GM13976 (cell line): ENCODE measurements around the gene ZMIZ1.

Source experiments
- DNase-seq: peaks from one replicate; pipeline ENCODE4 v3.0.0; 2012; ENCODE audit warnings: low spot score
- CTCF ChIP-seq: IDR thresholded peaks from 2 replicates; pipeline ENCODE4 v1.5.1; 2012; ENCODE audit warnings: borderline replicate concordance, mild to moderate bottlenecking; ENCODE audit not compliant: insufficient read depth; ENCODE audit errors: extremely low read depth, missing control alignments, control extremely low read depth
- in situ Hi-C: fragments of 300-500 bp; cut with MboI; formaldehyde crosslinking; loops from one replicate; pipeline ENCODE4 v1.12.0; 2022; ENCODE audit warnings: low sequenced_read_pairs, mixed read lengths, inconsistent platforms; ENCODE audit not compliant: unreplicated experiment

Gene ZMIZ1

GRCh38 chr10:79170226-79170752 lies 101.5 kb downstream of the ZMIZ1 start:
- in situ Hi-C loops, result no loop called here
- no peak for DNase-seq
- TF ChIP-seq CTCF, result no peak

- no peak for TF ChIP-seq CTCF
- in situ Hi-C loops, result no loop called here
- DNase-seq, result no peak
These were observed 102.2 kb downstream of the ZMIZ1 start for GRCh38 chr10:79170993-79171392.

GRCh38 chr10:79171504-79171903 lies 102.7 kb downstream of the ZMIZ1 start:
- in situ Hi-C loops, result no loop called here
- no peak for DNase-seq

GRCh38 chr10:79172881-79173280 lies 104.1 kb downstream of the ZMIZ1 start:
- no peak for DNase-seq
- in situ Hi-C loops, result no loop called here
- TF ChIP-seq CTCF, result no peak

More at GRCh38 chr10:79171504-79171903, 102.7 kb downstream of the ZMIZ1 start:
- TF ChIP-seq CTCF, result no peak

- DNase-seq, result no peak
- in situ Hi-C loops, result no loop called here
- no peak for TF ChIP-seq CTCF
These were observed 105.0 kb downstream of the ZMIZ1 start for GRCh38 chr10:79173582-79174262.

GRCh38 chr10:79176052-79176501 lies 107.3 kb downstream of the ZMIZ1 start:
- in situ Hi-C loops, result no loop called here
- TF ChIP-seq CTCF, result no peak
- DNase-seq, result no peak

GRCh38 chr10:79176949-79177602 lies 108.3 kb downstream of the ZMIZ1 start:
- TF ChIP-seq CTCF, result no peak
- in situ Hi-C loops, result no loop called here
- DNase-seq, result no peak
